ENCODE measurements around the gene TRIM8.

The TRIM8 gene

GRCh38 chr10:102600816-102601215, 43.5 kb upstream of the TRIM8 start:
- TF ChIP-seq ZFX (IDR thresholded peaks at IDR 0.05; ENCODE audit: borderline replicate concordance): no peak
- TF ChIP-seq, protein P1, sequence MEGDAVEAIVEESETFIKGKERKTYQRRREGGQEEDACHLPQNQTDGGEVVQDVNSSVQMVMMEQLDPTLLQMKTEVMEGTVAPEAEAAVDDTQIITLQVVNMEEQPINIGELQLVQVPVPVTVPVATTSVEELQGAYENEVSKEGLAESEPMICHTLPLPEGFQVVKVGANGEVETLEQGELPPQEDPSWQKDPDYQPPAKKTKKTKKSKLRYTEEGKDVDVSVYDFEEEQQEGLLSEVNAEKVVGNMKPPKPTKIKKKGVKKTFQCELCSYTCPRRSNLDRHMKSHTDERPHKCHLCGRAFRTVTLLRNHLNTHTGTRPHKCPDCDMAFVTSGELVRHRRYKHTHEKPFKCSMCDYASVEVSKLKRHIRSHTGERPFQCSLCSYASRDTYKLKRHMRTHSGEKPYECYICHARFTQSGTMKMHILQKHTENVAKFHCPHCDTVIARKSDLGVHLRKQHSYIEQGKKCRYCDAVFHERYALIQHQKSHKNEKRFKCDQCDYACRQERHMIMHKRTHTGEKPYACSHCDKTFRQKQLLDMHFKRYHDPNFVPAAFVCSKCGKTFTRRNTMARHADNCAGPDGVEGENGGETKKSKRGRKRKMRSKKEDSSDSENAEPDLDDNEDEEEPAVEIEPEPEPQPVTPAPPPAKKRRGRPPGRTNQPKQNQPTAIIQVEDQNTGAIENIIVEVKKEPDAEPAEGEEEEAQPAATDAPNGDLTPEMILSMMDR (IDR thresholded peaks at IDR 0.05): no peak
- no peak overlapping the region for H3K27ac ChIP-seq

GRCh38 chr10:102601639-102602038, 42.6 kb upstream of the TRIM8 start:
- H3K27ac ChIP-seq: no peak overlapping the region

GRCh38 chr10:102602272-102603045, 41.8 kb upstream of the TRIM8 start:
- no peak overlapping the region for H3K27ac ChIP-seq
- TF ChIP-seq, protein P1 (IDR thresholded peaks at IDR 0.05): no peak
- no peak for TF ChIP-seq ZFX (IDR thresholded peaks at IDR 0.05; ENCODE audit: borderline replicate concordance)

More at GRCh38 chr10:102601639-102602038, 42.6 kb upstream of the TRIM8 start:
- TF ChIP-seq ZFX (IDR thresholded peaks at IDR 0.05; ENCODE audit: borderline replicate concordance): no peak
- TF ChIP-seq, protein P1 (IDR thresholded peaks at IDR 0.05): no peak

DNA sequence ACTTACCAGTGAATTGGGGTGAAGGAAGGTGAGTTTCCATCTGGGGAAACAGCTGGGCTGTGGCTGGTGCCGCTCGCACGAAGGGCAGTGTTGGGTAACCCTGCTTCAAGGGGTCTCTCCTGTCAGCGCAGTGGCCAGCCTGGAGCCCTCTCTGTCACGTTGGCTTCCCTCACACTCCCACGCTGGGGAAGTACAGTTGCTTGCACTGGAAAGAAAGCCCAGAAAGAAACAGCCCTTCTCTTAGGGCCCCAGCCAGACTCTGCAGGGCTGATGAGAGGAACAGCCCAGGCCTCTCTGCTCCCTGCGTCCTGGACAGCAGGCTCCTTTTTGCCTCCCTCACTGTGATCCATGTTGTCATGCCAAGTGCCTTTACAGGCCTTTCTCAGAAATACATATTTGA, 40.3 kb upstream of the TRIM8 start:
- H3K27ac ChIP-seq: no peak overlapping the region
- no peak for TF ChIP-seq ZFX (IDR thresholded peaks at IDR 0.05; ENCODE audit: borderline replicate concordance)
- TF ChIP-seq, protein P1 (IDR thresholded peaks at IDR 0.05): no peak

DNA sequence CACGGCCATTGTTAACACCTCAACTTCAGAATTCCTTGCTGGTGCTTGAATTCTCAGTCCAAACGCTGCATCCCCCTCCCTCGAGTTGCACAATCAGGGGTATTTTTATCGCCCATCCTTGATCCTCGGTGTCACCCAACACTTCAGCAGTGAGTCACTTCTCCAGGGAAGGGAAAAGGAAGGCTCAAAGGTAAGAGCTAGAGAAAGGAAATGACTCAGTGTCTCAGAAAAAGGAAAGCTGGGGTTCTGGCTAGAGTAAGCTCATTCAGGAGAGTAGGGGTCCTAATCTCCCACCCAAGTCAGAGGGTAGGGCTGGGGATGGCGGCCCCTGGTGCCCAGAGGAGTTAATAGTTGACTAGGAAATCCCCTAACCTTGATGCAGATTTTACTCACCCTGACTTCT, 39.8 kb upstream of the TRIM8 start:
- TF ChIP-seq, protein P1 (IDR thresholded peaks at IDR 0.05): no peak
- TF ChIP-seq ZFX (IDR thresholded peaks at IDR 0.05; ENCODE audit: borderline replicate concordance): no peak
- H3K27ac ChIP-seq: no peak overlapping the region

- TF ChIP-seq ZFX (IDR thresholded peaks at IDR 0.05; ENCODE audit: borderline replicate concordance): no peak
- TF ChIP-seq, protein P1 (IDR thresholded peaks at IDR 0.05): no peak
- no peak overlapping the region for H3K27ac ChIP-seq
Observed at GRCh38 chr10:102605712-102606111, 38.6 kb upstream of the TRIM8 start.

- TF ChIP-seq, protein P1 (IDR thresholded peaks at IDR 0.05): no peak
- no peak for TF ChIP-seq ZFX (IDR thresholded peaks at IDR 0.05; ENCODE audit: borderline replicate concordance)
- no peak overlapping the region for H3K27ac ChIP-seq
Observed at GRCh38 chr10:102608487-102608886, 35.8 kb upstream of the TRIM8 start.
